ENCODE data around the gene AGPAT1. TPM values are rescaled to one million over a fixed set of nuclear protein-coding genes. Genes with fewer than 3 reads are reported as not detected.

AGPAT1 gene
- polyA plus RNA-seq, 2 of the 4 experiments (the other 2 are of a cell fraction) = 29.4 to 40.6 TPM

GRCh38 chr6:32118782-32119628, 56.9 kb downstream of the AGPAT1 start:
- Histone ChIP-seq H3K4me3 (no peak overlapping the region), H3K27ac (no peak overlapping the region), H3K9me3 (no peaks in the 10 kb centered on the region), H3K4me1 (peaks cover 14% of the 10 kb centered on the region; the same call in 1 of the 3 replicates), H3K4me2 (peak overlapping the region; percentile 30; the same call in 1 of the 3 replicates)
- peak; percentile 89 to 95 for ATAC-seq
- ChIA-PET CTCF (interaction anchor here (0.7 to 6.2 kb wide), 30 partner anchors 10 to 668 kb away, joined by 3 to 41 read pairs (median 6); partner anchors contain the start of genes AGPAT1, ATF6B, EGFL8 and FKBPL), POLR2A (interaction anchor here (0.5 to 2.0 kb wide), 3 partner anchors 10 to 305 kb away, joined by 3 to 10 read pairs (median 6); partner anchors contain the start of gene ATF6B)
- DNase-seq (ENCODE audit: low read depth in 1 of 2, low spot score in 1 of 2) = peak; percentile 69 to 83
- WGBS (ENCODE audit: missing lambda C conversion rate) = 36% methylated on average over 11 of the region's 17 CpGs
- no peak for FAIRE-seq
- TF ChIP-seq RAD21 (conservative IDR thresholded peaks at IDR 0.05 in 1 of 2, IDR thresholded peaks at IDR 0.05 in 1 of 2) = peak; percentile 76 to 78
- TF ChIP-seq RNF2 (IDR thresholded peaks at IDR 0.05; ENCODE audit: borderline replicate concordance, low read depth) = no peak
- peak; percentile 73 for TF ChIP-seq CTCF (IDR thresholded peaks at IDR 0.05)
- TF ChIP-seq SMC3 (IDR thresholded peaks at IDR 0.05) = peak; percentile 67
- no peak for TF ChIP-seq SREBF2 (IDR thresholded peaks at IDR 0.05)

Small RNA genes within 50 kb of the gene (small RNA-seq; reads per million reads assigned to genes)
- gene AL662884.1 = 0 reads per million in 6 experiments
- gene MIR6833 = 0 reads per million in 6 experiments

Other genes starting within 250 kb of the AGPAT1 start
- 0.83 and 0.87 TPM in 2 replicates for gene C2, start 248.4 kb downstream of the AGPAT1 start, polyA plus RNA-seq (2011; rRNA removed)
- gene C2, start 248.4 kb downstream of the AGPAT1 start, polyA plus RNA-seq (2017; fragmentation: RNase III; extraction: RNeasy Plus Mini Kit Qiagen cat#74134 plus additional on column Dnase treatment) = 0.22 to 0.41 TPM (median 0.36 TPM) in 3 replicates
- 5.6 and 8.6 TPM in 2 replicates for gene CFB, start 230.0 kb downstream of the AGPAT1 start, polyA plus RNA-seq (2011; rRNA removed)
- 2.7 to 4.9 TPM (median 4.4 TPM) in 3 replicates for gene CFB, start 230.0 kb downstream of the AGPAT1 start, polyA plus RNA-seq (2017; fragmentation: RNase III; extraction: RNeasy Plus Mini Kit Qiagen cat#74134 plus additional on column Dnase treatment)
- gene NELFE, start 217.1 kb downstream of the AGPAT1 start, polyA plus RNA-seq (2011; rRNA removed) = 54.1 and 64.2 TPM in 2 replicates
- gene NELFE, start 217.1 kb downstream of the AGPAT1 start, polyA plus RNA-seq (2017; fragmentation: RNase III; extraction: RNeasy Plus Mini Kit Qiagen cat#74134 plus additional on column Dnase treatment) = 70.6 to 73.6 TPM (median 72.4 TPM) in 3 replicates
- gene SKIC2, start 216.9 kb downstream of the AGPAT1 start, polyA plus RNA-seq (2011; rRNA removed) = 20.8 and 23.4 TPM in 2 replicates
- 33.2 to 40.5 TPM (median 37.5 TPM) in 3 replicates for gene SKIC2, start 216.9 kb downstream of the AGPAT1 start, polyA plus RNA-seq (2017; fragmentation: RNase III; extraction: RNeasy Plus Mini Kit Qiagen cat#74134 plus additional on column Dnase treatment)
- 12.7 and 16.0 TPM in 2 replicates for gene DXO, start 203.9 kb downstream of the AGPAT1 start, polyA plus RNA-seq (2011; rRNA removed)
- gene DXO, start 203.9 kb downstream of the AGPAT1 start, polyA plus RNA-seq (2017; fragmentation: RNase III; extraction: RNeasy Plus Mini Kit Qiagen cat#74134 plus additional on column Dnase treatment) = 11.6 to 15.6 TPM (median 14.6 TPM) in 3 replicates
- gene C4A, start 194.0 kb downstream of the AGPAT1 start, polyA plus RNA-seq (2011; rRNA removed) = 1.6 and 1.8 TPM in 2 replicates
- 1.3 to 1.4 TPM (median 1.4 TPM) in 3 replicates for gene C4A, start 194.0 kb downstream of the AGPAT1 start, polyA plus RNA-seq (2017; fragmentation: RNase III; extraction: RNeasy Plus Mini Kit Qiagen cat#74134 plus additional on column Dnase treatment)
- gene C4B, start 161.3 kb downstream of the AGPAT1 start, polyA plus RNA-seq (2011; rRNA removed) = 1.2 and 1.3 TPM in 2 replicates
- 1.0 to 1.3 TPM (median 1.3 TPM) in 3 replicates for gene C4B, start 161.3 kb downstream of the AGPAT1 start, polyA plus RNA-seq (2017; fragmentation: RNase III; extraction: RNeasy Plus Mini Kit Qiagen cat#74134 plus additional on column Dnase treatment)
- not detected in 2 replicates for gene CYP21A2, start 137.7 kb downstream of the AGPAT1 start, polyA plus RNA-seq (2011; rRNA removed)
- not detected in 3 replicates for gene CYP21A2, start 137.7 kb downstream of the AGPAT1 start, polyA plus RNA-seq (2017; fragmentation: RNase III; extraction: RNeasy Plus Mini Kit Qiagen cat#74134 plus additional on column Dnase treatment)
- gene TNXB, start 66.7 kb downstream of the AGPAT1 start, polyA plus RNA-seq (2011; rRNA removed) = 0.80 and 1.3 TPM in 2 replicates
- gene TNXB, start 66.7 kb downstream of the AGPAT1 start, polyA plus RNA-seq (2017; fragmentation: RNase III; extraction: RNeasy Plus Mini Kit Qiagen cat#74134 plus additional on column Dnase treatment) = 0.51 to 1.7 TPM (median 0.64 TPM) in 3 replicates
- 19.3 and 41.2 TPM in 2 replicates for gene ATF6B, start 47.8 kb downstream of the AGPAT1 start, polyA plus RNA-seq (2011; rRNA removed)
- 23.1 to 33.8 TPM (median 29.0 TPM) in 3 replicates for gene ATF6B, start 47.8 kb downstream of the AGPAT1 start, polyA plus RNA-seq (2017; fragmentation: RNase III; extraction: RNeasy Plus Mini Kit Qiagen cat#74134 plus additional on column Dnase treatment)
- gene FKBPL, start 45.8 kb downstream of the AGPAT1 start, polyA plus RNA-seq (2011; rRNA removed) = 3.5 and 3.8 TPM in 2 replicates
- gene FKBPL, start 45.8 kb downstream of the AGPAT1 start, polyA plus RNA-seq (2017; fragmentation: RNase III; extraction: RNeasy Plus Mini Kit Qiagen cat#74134 plus additional on column Dnase treatment) = 7.0 to 7.5 TPM (median 7.2 TPM) in 3 replicates
- gene PRRT1, start 24.1 kb downstream of the AGPAT1 start, polyA plus RNA-seq (2011; rRNA removed) = 0.19 and 0.40 TPM in 2 replicates
- 0.52 to 1.0 TPM (median 0.63 TPM) in 3 replicates for gene PRRT1, start 24.1 kb downstream of the AGPAT1 start, polyA plus RNA-seq (2017; fragmentation: RNase III; extraction: RNeasy Plus Mini Kit Qiagen cat#74134 plus additional on column Dnase treatment)
- 11.7 and 18.2 TPM in 2 replicates for gene PPT2, start 21.9 kb downstream of the AGPAT1 start, polyA plus RNA-seq (2011; rRNA removed)
- gene PPT2, start 21.9 kb downstream of the AGPAT1 start, polyA plus RNA-seq (2017; fragmentation: RNase III; extraction: RNeasy Plus Mini Kit Qiagen cat#74134 plus additional on column Dnase treatment) = 7.7 to 9.3 TPM (median 9.2 TPM) in 3 replicates
- 1.6 and 2.0 TPM in 2 replicates for gene EGFL8, start 11.5 kb downstream of the AGPAT1 start, polyA plus RNA-seq (2011; rRNA removed)
- gene EGFL8, start 11.5 kb downstream of the AGPAT1 start, polyA plus RNA-seq (2017; fragmentation: RNase III; extraction: RNeasy Plus Mini Kit Qiagen cat#74134 plus additional on column Dnase treatment) = 2.8 to 3.1 TPM (median 2.9 TPM) in 3 replicates
- gene RNF5, start 2.3 kb upstream of the AGPAT1 start, polyA plus RNA-seq (2011; rRNA removed) = 49.1 and 54.1 TPM in 2 replicates
- 46.2 to 64.1 TPM (median 62.7 TPM) in 3 replicates for gene RNF5, start 2.3 kb upstream of the AGPAT1 start, polyA plus RNA-seq (2017; fragmentation: RNase III; extraction: RNeasy Plus Mini Kit Qiagen cat#74134 plus additional on column Dnase treatment)
- 1.4 and 1.6 TPM in 2 replicates for gene AGER, start 8.2 kb upstream of the AGPAT1 start, polyA plus RNA-seq (2011; rRNA removed)
- 1.4 to 2.4 TPM (median 2.1 TPM) in 3 replicates for gene AGER, start 8.2 kb upstream of the AGPAT1 start, polyA plus RNA-seq (2017; fragmentation: RNase III; extraction: RNeasy Plus Mini Kit Qiagen cat#74134 plus additional on column Dnase treatment)
- 27.0 and 27.4 TPM in 2 replicates for gene PBX2, start 14.1 kb upstream of the AGPAT1 start, polyA plus RNA-seq (2011; rRNA removed)
- gene PBX2, start 14.1 kb upstream of the AGPAT1 start, polyA plus RNA-seq (2017; fragmentation: RNase III; extraction: RNeasy Plus Mini Kit Qiagen cat#74134 plus additional on column Dnase treatment) = 24.8 to 32.5 TPM (median 30.8 TPM) in 3 replicates
- gene GPSM3, start 16.6 kb upstream of the AGPAT1 start, polyA plus RNA-seq (2011; rRNA removed) = 0.15 and 0.36 TPM in 2 replicates
- gene GPSM3, start 16.6 kb upstream of the AGPAT1 start, polyA plus RNA-seq (2017; fragmentation: RNase III; extraction: RNeasy Plus Mini Kit Qiagen cat#74134 plus additional on column Dnase treatment) = 0.19 to 0.30 TPM (median 0.22 TPM) in 3 replicates
- gene NOTCH4, start 48.0 kb upstream of the AGPAT1 start, polyA plus RNA-seq (2011; rRNA removed) = 0.66 and 0.70 TPM in 2 replicates
- gene NOTCH4, start 48.0 kb upstream of the AGPAT1 start, polyA plus RNA-seq (2017; fragmentation: RNase III; extraction: RNeasy Plus Mini Kit Qiagen cat#74134 plus additional on column Dnase treatment) = 0.22 to 0.44 TPM (median 0.32 TPM) in 3 replicates
- not detected in 2 replicates for gene TSBP1, start 195.8 kb upstream of the AGPAT1 start, polyA plus RNA-seq (2011; rRNA removed)
- not detected in 3 replicates for gene TSBP1, start 195.8 kb upstream of the AGPAT1 start, polyA plus RNA-seq (2017; fragmentation: RNase III; extraction: RNeasy Plus Mini Kit Qiagen cat#74134 plus additional on column Dnase treatment)
- not detected in 2 replicates for gene BTNL2, start 231.1 kb upstream of the AGPAT1 start, polyA plus RNA-seq (2011; rRNA removed)
- gene BTNL2, start 231.1 kb upstream of the AGPAT1 start, polyA plus RNA-seq (2017; fragmentation: RNase III; extraction: RNeasy Plus Mini Kit Qiagen cat#74134 plus additional on column Dnase treatment) = not detected in 3 replicates